22Rv1 (cell line): ENCODE data around the gene SBK2.
A peak's percentile ranks its signal among the peaks of the same experiment; 100 is the strongest.
"Not testable (repeated sequence)": the region's sequence is repeated elsewhere in the genome, so short reads cannot be mapped to it uniquely, and the experiment has no call there.

Experiments
- H3K27ac ChIP-seq: fragments of 450-650 bp; 2 replicates; pipeline ENCODE4 v1.5.1; 2017
- ZFX ChIP-seq: fragments of 450-650 bp; IDR thresholded peaks from 2 replicates; pipeline ENCODE4 v1.6.1; 2017; ENCODE audit warnings: antibody characterized with exemption, borderline replicate concordance
- TF ChIP-seq, protein P1 (sequence below): fragments of 450-650 bp; IDR thresholded peaks from 2 replicates; pipeline ENCODE4 v1.5.1; 2017; ENCODE audit warnings: mild to moderate bottlenecking

Gene SBK2

DNA sequence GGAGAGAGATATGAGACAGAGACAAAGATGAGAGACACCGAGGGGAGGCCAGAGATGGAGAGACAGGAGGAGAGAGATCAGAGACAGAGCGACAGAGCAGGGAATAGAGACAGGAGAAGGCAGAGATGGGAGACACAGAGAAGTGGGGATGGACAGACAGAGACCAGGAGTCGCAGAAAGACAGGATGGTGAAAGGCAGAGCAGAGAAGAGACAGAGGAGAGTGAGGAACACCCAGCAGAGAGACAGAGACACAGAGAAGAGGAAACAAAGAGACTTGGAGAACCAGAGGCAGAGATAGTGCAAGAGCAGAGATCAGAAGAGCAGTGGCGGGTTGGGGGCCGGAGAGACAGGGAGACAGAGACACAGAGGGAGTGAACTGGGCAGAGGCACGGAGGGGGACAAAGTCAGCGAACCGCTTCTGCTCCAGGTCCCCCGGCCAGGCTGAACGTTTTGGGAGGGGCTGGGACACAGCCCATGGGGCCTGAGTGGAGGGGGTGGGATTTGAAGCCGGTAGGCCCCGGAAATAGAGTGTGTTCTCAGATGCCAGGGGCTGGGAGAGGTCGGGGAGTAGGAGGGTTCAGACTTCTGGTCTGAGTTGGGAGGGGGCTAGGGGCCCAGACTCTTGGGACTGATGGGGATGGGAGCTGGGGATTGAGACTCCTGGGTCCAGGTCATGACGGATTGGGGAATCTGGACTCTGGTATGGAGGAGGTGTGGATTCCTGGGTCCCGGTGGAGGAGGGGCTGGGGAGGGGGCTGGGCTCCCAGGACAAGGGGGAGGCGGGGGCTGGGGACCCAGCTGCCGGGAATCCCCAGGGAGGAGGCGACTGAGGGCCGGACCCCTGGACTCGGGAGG lies 43.1 kb upstream of the SBK2 start:
- H3K27ac ChIP-seq: peak overlapping the region; percentile 92
- TF ChIP-seq ZFX: no peak
- TF ChIP-seq, protein P1, sequence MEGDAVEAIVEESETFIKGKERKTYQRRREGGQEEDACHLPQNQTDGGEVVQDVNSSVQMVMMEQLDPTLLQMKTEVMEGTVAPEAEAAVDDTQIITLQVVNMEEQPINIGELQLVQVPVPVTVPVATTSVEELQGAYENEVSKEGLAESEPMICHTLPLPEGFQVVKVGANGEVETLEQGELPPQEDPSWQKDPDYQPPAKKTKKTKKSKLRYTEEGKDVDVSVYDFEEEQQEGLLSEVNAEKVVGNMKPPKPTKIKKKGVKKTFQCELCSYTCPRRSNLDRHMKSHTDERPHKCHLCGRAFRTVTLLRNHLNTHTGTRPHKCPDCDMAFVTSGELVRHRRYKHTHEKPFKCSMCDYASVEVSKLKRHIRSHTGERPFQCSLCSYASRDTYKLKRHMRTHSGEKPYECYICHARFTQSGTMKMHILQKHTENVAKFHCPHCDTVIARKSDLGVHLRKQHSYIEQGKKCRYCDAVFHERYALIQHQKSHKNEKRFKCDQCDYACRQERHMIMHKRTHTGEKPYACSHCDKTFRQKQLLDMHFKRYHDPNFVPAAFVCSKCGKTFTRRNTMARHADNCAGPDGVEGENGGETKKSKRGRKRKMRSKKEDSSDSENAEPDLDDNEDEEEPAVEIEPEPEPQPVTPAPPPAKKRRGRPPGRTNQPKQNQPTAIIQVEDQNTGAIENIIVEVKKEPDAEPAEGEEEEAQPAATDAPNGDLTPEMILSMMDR: no peak

DNA sequence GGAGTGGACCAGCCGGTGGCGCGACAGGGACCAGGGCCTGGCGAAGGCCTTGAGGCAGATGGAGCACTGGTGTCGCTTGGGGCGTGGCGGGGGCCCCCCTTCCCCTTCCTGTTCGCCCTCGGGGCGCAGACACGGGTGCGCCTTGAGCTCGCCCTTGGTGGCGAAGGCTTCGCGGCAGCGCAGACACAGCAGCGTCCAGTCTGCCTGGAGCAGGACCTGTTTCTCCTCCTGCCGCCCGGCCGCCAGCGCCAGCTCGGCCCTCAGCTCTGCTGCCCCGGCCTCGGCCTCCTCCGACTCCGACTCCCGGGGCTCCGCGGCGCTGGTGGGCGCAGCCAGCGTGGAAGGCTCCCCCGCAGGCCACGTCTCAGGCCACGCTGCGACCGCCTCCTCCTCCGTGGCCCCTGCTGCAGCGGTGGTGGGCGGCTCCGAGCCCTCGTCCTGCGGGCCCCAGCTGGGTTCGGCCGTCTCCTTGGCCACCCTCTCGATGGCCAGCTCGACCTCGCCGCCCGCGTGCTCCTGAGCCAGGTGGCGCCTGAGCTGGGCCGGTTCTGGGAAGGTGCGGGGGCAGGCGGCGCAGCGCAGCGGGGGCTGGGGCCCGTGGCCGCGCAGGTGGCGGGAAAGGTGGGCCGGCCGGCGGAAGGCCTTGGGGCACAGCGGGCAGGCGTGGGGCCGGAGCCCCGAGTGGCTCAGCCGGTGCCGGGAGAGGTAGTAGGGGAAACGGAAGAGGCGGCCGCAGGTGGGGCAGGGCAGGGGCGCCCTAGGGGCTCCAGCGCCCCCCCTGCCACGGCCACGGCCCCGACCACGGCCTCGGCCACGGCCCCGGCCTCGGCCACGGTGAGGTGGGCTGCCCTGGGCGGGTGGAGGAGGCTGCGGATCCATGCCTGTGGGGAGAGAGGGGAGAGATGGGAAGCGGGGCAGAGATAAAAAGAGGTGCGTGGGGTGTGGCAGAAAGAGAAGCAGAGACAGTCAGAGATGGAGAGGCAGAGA lies 42.1 kb upstream of the SBK2 start:
- no peak for TF ChIP-seq ZFX
- TF ChIP-seq, protein P1: no peak
- H3K27ac ChIP-seq: peak overlapping the region; percentile 92

DNA sequence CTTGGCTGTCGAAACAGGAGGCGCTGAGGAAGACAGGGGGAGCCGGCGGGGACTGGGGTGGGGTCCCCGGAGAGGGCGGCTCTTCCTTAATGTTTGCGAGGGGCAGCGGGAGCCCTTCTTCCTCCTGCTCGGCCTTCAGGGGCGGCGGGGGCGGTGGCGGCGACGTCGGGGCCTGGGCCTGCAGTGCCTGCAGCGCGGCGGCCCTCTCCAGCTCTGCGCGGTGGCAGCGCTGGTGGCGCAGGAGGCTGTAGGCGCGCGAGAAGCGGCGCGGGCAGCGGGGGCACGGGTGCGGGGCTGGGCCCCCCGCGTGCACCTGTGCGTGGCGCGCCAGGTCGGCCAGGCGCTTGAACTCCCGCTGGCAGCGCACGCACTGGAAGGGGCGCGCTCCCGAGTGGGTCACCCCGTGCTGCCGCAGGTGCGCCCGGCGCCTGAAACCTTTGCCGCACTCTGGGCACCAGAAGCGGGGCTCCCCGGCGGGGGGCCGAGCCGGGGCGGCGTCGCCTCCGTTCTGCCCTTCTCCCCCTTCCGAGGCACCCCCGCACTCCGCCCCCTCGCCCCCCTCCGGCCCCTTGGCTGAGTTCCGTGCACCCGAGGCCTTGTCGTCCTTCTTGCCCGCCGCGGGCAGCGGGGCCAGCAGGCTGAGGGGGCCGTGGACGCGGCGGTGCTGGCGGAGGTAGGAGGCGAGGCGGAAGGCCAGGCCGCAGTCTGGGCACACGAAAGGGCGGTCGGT lies 41.3 kb upstream of the SBK2 start:
- H3K27ac ChIP-seq: no peak overlapping the region
- TF ChIP-seq, protein P1: no peak
- TF ChIP-seq ZFX: no peak

DNA sequence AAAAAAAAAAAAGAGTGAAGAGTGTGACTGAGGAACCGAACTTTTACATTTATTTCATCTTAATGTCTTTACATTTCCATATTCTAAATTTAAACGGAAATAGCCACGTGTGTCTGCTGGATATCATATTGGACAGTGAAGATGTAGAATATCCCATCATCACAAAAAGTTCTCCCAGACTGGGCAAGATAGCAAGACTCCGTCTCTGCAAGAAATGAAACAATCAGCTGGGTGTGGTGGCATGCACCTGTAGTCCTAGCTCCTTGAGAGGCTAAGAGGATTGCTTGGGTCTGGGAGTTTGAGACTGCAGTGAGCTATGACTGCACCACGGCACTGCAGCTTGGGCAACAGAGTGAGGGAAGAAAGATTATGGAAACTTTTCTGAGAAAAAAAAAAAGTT lies 39.8 kb upstream of the SBK2 start:
- H3K27ac ChIP-seq: 0 out of 2 replicates have a peak overlapping the region, but pooled peaks have one; percentile 20

DNA sequence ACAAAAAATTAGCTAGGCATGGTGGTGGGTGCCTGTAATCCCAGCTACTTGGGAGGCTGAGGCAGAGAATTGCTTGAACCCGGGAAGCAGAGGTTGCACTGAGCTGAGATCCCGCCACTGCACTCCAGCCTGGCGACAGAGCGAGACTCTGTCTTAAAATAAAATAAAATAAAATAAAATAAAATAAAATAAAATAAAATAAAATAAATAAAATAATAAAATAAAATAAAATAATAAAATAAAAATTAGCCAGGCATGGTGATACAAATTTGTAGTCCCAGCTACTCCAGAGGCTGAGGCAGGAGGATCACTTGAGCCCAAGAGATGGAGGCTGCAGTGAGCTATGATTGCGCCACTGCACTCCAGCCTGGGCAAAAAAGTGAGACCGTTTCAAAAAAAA lies 37.0 kb upstream of the SBK2 start:
- H3K27ac ChIP-seq: not testable (repeated sequence)

More for the DNA sequence above, 39.8 kb upstream of the SBK2 start:
- no peak for TF ChIP-seq ZFX
- TF ChIP-seq, protein P1: no peak

DNA sequence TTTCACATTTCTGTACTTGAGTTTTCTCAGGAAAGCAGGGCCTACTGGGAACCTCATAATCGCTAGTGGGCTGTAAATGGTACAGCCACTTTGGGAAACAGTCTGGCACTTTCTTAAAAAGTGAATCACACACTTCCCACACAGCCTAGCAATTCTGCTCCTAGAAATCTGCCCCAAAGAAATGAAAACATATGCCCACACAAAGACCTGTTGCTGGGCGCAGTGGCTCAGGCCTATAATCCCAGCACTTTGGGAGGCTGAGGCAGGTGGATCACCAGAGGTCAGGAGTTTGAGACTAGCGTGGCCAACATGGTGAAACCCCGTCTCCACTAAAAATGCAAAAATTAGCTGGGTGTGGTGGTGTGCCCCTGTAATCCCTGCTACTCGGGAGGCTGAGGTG lies 32.5 kb upstream of the SBK2 start:
- H3K27ac ChIP-seq: not testable (repeated sequence)

DNA sequence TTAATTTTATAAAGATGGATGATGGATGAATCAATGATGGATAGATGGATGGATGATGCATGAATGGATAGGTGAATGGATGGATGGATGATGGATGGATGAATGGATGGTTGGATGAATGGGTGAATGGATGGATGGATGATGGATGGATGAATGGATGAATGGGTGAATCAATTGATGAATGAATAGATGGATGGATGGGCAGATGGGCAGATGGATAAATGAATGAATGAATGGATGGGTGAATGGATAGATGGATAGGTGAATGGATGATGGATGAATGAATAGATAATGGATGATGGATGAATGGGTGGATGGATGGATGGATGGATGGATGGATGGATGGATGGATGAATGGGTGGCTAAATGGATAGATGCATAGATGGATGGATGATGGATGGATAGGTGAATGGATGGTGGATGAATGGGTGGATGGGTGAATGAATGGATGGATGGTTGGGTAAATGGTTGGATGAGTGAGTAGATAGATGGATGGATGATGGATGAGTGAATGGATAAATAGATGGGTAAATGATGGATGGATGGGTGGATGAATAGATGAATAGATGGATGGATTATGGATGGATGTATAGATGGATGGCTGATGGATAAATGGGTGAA lies 30.9 kb upstream of the SBK2 start:
- H3K27ac ChIP-seq: no peak overlapping the region
- no peak for TF ChIP-seq ZFX
- TF ChIP-seq, protein P1: no peak
